GM21367 (cell line): ENCODE measurements around the gene ASS1.

ENCODE experiments used
- ATAC-seq: cut with Tn5 transposase; IDR thresholded peaks from one replicate; pipeline ENCODE4 v1.9.1; 2021; ENCODE audit not compliant: unreplicated experiment

ASS1 gene

DNA sequence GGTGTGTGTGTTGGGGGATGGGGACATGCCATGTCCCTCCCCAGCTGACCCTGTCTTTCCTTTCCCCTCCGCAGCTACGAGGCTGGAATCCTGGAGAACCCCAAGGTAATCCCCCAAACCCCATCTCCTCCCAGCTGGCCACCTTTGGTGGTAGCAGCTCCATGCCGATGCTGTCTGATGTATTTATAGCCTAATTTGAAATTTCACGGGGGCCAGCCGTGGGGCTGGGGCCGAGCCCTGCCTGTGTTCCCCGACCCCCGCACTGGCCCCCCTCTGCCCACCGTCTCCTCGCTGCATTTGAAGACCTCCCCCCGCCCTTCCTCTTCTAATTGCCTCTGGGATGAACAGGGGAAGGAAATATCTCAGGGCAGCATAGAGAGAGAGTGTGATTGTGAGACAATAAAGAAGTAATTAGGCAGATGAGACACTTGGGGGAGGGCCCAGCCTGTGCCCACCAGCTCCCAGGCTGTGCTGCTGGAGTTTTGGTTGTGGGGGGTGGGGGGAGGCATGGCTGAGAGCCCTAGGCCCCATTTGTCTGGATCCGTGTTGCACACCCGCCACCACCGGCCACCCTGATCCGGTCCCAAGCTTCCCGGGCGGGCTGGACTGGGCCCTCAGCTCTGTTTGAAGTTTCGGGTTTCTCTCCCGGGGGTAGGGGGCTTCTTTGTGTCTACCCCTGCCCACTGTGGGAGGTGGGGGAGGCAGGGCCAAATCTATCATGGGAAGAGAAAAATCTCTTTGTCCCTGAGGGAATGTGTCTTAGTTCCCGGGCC lies 26.8 kb downstream of the ASS1 start:
- ATAC-seq = no peak

DNA sequence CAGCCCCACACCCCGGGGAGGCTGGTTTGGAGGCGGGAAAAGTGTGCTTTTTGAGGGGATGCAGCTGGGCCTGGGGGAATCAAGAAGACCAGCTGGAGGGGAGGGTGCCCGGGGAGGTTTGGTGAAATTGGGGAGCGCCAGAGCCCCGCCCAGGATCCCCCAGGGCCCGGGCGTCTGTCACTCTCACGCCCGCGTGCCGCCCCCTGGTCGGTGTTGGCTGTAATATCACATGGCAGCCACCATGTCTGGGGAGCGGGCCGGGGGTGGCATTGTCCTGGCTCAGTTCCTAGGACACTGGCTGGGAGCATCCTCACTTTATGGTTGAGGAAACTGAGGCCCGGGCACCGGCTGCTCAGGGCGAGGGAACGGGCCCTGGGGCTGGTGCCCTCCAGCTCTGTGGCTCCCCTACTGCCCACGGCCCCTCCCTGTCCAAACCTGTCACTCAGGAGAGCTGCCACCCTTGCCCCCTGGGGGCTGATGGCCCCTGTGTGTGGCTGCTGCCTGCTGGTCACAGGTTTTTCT lies 27.5 kb downstream of the ASS1 start:
- no peak for ATAC-seq

DNA sequence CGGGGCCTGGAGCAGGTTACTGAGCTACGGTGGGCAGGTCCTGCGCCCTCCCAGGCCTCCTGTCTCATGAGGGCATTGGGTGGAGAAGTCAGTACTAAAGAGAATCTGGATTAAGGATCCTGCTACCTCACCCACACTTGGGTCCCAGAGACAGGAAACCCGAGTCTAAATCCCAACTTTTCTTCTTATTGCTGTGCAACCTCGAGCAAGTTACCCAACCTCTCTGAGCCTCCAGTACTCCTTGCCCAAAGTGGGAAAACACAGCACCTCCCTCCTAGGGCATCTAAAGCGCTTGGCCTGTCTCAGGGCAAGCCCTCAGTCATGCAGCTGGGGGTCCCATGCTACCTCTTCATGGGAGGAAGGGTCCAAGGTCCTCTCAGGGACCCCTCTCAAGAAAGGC lies 28.2 kb downstream of the ASS1 start:
- ATAC-seq = no peak

DNA sequence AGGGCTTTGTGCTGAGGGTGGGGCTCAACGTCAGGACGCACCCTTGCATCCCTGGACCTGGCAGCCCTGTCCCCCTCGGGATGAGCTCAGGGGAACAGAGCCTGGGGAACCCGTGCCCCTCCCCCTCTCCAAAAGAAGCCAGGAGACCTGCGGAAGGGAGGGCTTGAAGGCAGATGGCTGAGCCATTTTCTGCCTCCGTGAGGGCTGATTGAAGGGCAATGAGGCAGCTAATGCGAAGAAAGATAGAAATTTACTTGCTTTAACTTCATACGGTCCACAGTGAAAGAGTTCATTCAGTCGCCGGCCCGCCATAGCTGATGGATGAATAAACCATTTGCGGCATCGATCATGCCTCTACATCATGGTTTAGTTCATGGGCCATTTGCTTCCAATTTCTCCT lies 28.8 kb downstream of the ASS1 start:
- ATAC-seq = no peak

DNA sequence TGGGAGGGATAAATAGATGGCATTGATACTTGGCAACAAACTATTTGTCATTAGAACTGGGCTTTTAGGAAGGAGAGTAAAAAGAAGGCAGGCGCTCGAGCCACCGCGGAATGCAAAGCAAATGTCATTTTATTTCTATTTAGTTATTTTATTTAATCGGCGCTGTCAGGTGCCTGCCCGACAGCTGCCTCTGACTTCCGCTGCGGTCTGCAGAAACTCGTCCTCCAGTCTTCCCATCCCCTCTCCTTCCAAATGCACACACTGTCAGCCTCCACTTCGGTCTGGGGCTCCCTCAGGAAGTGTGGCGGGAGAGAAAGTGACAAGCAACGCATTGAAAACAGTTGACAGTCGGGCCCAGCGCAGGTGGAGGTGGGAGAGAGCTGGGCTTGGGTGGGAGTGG lies 29.3 kb downstream of the ASS1 start:
- no peak for ATAC-seq

DNA sequence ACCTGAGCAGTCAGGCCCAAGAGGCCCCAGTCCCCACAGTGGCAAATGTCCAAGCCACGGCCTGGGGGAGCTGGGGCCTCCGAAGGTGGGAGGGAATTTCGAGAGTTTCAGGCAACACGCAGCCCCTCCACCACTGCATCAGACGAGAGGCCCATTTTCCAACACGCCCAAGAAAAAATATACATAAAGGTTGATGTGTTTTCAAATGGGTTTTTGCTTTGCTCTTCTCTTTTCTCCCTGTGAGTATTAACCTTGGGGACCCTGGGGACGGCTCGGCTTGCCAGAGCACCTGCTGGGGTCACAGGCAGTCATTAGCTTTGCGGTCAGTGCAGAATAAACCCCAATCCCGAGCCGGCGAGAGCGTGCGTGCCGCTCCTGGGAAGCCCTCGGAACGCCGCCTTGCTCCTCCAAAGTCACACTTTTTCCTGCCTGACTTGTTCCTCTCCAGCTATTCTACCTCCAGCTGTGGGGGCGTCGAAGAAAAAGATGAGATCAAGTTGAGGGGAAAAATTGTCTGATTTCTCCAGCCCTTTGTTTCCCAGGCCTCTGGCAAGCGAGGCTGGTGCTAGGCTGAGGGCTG lies 31.5 kb downstream of the ASS1 start:
- ATAC-seq = no peak

DNA sequence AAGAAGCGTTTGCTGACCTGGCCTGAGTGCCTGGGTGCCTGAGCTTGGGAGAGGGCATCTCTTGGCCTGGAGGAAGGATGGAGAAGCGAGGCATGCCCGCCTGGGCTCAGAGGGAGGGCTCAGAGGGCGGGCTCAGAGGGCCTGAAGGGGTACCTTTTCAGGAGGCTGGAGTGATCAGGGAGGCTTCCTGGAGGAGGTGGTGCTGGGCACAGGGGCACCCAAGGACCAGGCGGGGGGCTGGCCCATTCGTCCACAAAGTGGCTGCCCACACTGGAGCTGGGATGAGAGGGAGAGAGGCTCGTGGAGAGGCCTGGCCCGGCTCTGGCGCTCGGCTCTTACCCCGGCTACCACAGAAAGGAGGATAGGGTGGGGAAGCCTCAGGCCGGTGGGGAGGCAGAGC lies 32.8 kb downstream of the ASS1 start:
- no peak for ATAC-seq

DNA sequence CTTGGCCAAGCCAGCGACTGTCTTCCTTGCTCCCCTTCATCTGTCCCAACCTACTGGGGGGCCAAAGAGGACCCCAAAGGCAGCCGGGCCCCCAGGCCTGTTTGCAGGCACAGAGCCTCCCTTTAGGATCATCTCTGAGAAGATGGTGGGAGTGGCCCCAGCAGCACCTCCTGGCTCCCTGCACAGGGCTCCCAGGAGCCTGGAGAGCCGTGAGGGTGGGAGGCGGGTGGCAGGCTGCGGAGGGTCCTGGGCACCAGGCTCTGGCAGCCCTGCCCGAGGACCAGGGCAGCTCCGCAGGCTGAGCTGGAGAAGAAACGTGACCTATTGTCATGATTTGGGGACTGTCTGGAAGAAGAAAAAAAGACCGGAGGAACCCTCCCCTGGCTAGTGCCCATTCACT lies 33.4 kb downstream of the ASS1 start:
- ATAC-seq = no peak

DNA sequence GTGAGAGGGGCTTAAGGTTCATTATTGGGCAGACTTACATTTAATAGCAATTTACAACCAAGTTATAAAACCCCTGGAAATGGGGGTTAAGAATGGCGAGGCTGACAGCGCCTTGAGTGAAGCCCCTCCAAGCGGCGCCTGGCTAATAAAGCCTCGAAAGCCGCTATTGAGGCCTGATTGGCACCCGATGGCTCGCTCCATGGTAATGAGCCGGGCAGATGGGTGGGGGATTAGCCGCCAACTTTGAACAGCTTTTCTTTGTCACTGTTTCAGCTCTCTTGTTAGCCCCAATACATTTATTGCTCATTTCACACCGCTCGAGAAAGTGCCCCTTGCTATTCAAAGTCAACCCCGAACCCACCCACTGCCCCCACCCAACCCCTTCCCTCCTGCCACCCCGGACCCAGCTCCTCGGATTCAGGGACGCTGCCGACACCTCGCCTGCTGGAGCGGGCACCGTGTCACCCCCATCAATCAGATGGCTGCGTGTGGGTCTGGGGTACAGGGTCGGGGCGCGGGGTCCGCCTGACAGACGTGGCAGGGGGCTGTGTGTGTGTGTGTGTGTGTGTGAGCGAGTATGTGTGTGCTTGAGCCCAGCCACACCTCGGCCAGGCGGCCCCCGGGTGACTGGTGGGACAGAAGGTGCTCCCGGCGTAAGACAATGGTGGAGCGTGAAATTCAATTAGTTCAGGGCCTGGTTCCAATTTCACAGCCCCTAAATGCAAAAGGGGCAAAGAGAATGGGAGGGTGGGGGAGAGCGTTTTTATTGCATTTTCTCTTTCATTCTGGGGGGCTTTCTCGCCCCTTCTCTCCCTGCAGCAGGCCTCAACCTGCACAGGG lies 34.2 kb downstream of the ASS1 start:
- ATAC-seq = no peak

DNA sequence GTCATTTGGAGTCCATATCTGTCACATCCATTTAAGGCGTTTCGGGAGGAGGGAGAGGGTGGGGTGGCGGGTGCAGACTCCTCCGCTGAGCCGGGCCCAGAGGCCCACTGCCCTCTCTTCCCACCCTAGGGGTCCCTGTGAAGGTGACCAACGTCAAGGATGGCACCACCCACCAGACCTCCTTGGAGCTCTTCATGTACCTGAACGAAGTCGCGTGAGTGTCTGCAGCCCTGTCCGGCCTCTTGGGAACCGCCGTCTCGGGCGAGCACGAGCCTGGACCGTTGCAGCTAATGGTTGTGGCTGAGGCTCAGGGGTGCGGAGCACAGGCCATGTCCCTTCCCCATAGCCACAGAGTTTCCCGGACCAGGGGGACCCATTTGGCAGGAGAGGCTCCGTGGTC lies 34.8 kb downstream of the ASS1 start:
- no peak for ATAC-seq

DNA sequence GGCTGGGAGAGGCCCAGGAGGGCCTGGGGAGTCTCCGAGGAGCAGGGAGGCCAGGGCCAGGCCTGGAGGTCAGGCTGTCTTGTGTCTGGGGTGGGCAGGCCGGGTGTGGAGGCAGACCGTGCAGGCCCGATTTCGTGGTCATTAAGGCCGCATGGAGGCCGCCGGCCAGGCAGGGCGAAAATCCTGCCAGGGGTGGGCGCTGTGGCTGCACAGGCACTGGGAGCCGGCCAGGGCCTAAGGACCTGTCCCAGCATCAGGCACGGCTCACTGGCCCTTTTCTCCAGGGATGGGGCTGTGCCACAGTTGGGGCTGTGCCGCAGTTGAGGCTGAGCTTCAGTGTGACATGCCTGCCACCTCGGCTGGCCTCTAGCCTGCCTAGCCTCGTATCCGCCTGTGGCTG lies 35.9 kb downstream of the ASS1 start:
- no peak for ATAC-seq

DNA sequence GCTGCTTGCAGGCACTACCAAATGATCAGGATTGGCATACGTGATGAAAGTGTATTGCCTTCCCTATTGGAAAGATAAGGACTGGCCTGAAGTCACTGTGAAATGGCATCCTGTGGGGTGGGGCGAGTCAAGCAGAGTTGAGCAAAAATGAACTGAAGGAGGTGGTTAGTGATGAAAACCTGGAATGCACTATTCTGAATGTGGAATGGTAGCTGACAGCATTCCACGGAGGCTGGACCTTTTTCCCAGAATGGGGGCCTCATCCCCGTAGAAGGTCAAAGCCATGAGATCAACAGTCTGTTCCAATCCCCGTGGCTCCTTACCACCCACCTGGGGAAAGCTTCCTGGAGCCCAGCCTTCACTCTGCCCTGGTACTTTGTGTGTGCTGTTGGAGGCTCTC lies 37.7 kb downstream of the ASS1 start:
- ATAC-seq = no peak

DNA sequence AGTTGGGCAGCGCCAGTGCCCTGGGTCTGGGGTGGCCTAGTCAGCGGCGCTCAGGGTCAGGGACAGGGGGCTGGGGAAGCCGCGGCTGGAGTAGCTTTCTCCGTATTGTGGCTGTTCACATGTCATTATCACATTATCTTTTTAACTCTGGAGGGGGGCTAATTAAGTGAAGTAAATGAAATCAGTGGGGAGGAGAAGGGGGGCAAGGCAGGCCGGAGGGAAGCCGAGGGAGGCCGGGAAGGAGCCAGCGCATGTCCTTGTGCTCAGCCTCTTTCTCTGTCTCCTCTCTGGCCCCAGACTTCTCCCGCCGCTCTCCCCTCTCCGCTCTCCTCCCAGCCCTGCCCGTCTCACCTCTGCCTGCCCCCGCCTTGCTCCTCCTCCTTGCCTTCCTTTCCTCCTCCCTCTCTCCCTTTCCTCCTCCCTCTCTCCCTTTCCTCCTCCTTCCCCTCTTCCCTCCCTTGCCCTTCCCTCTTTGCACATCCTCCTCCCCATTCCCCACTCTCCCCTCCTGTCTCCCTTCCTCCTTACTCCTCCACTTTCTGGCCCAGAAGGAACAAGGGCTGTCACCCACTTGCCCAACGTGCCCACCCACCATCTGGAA lies 38.7 kb downstream of the ASS1 start:
- ATAC-seq = no peak

DNA sequence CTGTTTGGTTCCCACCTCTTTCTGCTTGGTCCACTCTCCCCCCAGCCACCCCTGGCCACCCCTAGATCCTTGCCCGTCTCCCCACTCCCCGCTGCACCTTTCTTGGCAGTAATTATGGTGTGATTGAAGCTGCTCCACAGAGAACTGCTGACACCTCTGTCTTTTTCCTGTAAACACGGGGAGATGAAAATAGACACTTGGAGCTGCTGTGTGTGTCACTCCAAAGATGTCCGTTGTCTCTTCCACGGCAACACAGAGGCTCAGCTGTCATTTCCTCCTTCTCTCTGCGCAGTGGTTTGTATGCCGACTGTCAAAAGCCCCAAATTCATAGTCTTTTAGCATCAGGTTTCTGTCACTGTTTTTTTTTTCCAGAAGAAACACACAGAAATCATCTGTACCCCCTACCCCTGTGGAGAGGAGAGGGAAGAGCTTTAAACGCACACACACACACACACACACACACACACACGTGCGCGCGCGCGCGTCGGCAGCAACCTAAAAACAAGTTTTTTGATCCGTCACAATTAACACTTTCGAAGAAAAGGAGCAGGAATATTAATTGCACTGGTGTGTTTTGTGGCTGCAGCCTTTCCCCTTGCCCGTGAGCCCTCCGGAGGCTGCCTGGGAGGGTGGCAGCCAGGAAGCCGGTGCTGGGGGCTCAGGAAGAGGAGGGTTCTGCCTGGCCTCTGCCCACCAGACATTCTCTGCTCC lies 39.8 kb downstream of the ASS1 start:
- ATAC-seq = no peak

DNA sequence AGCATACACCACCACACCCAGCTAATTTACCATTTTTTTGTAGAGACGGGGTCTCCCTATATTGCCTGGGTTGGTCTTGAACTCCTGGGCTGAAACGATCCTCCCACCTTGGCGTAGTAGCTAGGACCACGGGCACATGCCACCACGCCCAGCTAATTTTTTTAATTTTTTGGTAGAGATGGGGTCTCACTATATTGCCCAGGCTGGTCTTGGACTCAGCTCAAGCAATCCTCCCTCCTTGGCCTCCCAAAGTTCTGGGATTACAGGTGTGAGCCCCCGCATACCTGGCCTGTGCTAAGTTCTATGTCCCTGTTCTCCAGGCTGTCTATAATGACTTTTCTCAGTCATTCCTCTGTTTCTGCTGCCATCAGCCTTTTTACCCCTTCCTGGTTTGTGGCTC lies 41.3 kb downstream of the ASS1 start:
- no peak for ATAC-seq

DNA sequence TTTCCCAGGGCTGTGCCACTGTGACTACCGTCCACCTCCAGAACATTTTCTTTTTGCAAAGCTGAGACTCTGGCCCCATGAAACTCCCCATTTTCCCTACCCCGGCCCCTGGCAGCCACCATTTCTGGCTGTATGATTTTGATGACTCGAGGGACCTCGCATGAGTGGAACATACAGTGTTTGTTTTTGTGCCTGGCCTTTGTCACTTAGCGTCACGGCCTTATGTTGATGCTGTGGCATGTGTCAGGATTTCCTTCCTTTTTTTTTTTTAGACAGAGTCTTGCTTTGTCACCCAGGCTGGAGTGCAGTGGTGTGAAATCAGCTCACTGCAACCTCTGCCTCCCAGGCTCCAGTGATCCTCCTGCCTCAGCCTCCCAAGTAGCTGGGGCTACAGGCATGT lies 42.7 kb downstream of the ASS1 start:
- ATAC-seq = no peak

DNA sequence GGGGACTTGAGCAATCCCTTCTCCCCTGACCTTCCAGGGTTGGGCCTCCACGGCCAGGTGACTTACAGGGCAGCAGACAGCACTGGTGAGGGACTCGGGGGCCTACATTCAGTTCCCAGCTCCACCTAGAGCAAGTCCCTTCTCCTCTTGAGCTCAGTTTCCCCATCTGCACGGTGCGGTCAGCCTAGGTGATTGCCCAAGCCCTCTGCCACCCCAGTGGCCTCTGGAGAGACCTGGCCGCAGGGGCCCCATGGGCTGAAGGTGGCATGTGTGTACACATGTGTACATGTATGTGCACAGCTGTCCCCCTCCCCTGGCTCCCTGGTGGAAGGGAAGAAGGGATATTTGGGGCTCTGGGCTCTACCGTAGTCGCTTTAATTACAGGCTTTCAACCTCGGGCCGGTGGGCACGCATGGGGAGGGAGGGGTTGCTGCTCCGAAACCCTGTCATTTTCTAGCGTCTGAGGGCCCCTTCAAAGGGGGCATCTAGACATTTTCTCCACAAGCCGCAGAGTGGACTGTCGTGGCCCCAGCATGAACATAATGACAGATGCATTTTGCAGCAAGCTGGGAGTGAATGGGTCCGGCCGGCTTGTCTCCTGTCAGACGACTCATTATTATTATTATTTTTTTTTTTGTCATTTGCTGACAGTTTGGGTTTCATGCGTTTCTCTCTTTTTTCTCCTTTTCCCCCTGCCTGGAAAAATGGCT lies 44.0 kb downstream of the ASS1 start:
- ATAC-seq = no peak

DNA sequence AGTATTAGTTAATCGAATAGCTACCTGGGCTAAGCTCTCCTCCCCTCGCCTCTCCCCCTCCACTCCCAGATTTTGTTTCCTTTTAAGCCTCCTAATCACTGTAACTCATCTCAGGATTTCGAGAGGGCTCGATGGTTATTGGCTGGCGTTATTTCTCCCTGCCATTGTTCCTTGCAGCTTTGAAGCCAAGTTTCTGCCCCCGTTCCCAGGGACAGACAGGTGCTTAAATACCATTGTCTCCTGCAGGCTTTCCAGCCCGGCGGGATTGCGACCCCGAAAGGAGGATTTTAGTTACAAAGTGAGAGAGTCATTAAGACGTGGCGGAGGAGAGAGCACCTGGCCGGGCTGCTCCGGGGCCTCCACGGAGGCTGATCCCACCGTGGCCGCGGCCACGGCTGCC lies 46.2 kb downstream of the ASS1 start:
- ATAC-seq = no peak

DNA sequence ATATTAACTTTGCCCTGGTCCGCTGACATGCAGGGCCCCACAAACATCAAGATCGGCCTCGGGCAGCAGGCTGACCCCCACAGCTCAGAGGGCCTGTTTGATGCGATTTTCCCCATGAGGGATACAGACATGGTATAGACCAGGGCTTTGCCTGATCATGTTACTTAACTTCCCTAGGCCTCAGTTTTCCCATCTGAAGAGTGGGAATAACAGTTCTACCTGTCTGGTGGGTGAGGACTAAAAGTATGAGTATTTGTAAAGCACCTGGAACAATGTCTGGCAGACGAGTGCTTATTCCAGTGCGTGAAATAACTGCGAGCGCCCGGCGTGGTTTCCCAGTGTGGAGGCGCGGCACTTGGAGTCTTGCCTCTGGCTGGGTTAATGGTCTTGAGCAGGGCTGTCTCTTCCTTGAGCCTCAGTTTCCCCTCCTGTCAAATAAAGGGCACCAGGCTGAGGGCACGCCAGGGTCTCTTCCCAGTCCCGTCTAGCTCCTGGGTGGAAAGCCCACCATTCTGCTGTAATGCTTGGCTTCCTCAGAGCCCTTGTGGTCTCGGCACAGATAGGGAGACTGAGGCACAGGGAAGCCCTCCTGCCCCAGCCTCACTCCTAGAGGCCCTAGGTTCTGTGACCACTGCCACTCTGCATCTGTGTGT lies 47.2 kb downstream of the ASS1 start:
- no peak for ATAC-seq

DNA sequence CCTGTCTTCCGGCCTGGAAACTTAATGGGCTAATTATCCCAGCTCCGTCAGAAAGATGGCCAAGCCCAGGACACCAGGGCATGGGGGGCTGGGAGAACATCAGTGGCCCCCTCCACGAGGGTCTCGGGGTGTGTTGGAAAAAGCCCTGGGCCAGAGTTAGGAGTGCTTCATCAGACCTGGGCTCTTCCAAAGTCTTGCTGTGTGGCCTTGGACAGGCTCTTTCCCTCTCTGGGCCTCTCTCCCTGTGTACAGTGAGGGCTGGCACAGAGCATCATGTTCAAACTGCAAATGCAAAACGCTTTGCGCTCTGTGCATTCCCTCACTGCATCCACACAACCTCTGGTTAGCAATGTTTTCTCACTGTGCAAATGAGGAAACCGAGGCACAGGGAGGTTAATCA lies 48.3 kb downstream of the ASS1 start:
- ATAC-seq = no peak
